CD8-positive, alpha-beta memory T cell (primary cell): Measurements from ENCODE around the gene PTPN3. TPM values are rescaled to one million over a fixed set of nuclear protein-coding genes. Genes with fewer than 3 reads are reported as not detected.
A peak's percentile ranks its signal among the peaks of the same experiment; 100 is the strongest.

Experiments
- CTCF ChIA-PET: fragments of 350-600 bp; sonication (Branson Sonifier 250); formaldehyde crosslinking; loops from one replicate; lab custom pipeline; 2021; ENCODE audit warnings: antibody characterized with exemption; lab: Charles Lee
- POLR2A ChIA-PET: fragments of 350-600 bp; sonication (Branson Sonifier 250); formaldehyde crosslinking; loops from one replicate; lab custom pipeline; 2021; ENCODE audit warnings: antibody characterized with exemption; lab: Charles Lee
- DNase-seq, 5 donors: peaks; one replicate each; pipeline versions ENCODE4 v3.0.0 to v3.0.0-alpha.2; 2020 to 2022; ENCODE audit warnings: mixed read lengths in 1 of 5
- H3K27ac ChIP-seq: one replicate; pipeline ENCODE4 v1.7.0; 2013; ENCODE audit warnings: low read depth, mild to moderate bottlenecking, low read length, moderate library complexity
- H3K27me3 ChIP-seq: 2 replicates; pipeline ENCODE4 v1.7.0; 2013; ENCODE audit warnings: low read length, mild to moderate bottlenecking; ENCODE audit not compliant: insufficient read depth, poor library complexity, severe bottlenecking
- H3K36me3 ChIP-seq: 2 replicates; pipeline ENCODE4 v1.7.0; 2013; ENCODE audit warnings: mild to moderate bottlenecking, low read length, moderate library complexity; ENCODE audit not compliant: insufficient read depth
- H3K4me1 ChIP-seq: 2 replicates; pipeline ENCODE4 v1.7.0; 2013; ENCODE audit warnings: mild to moderate bottlenecking, low read length, moderate library complexity; ENCODE audit not compliant: insufficient read depth
- H3K4me3 ChIP-seq: 2 replicates; pipeline ENCODE4 v1.7.0; 2013; ENCODE audit warnings: mild to moderate bottlenecking, low read length
- H3K9me3 ChIP-seq: 2 replicates; pipeline ENCODE4 v1.7.0; 2013; ENCODE audit warnings: mild to moderate bottlenecking, low read length
- H3K27ac Mint-ChIP-seq, 8 donors: one replicate each; pipeline ENCODE4 v1.8.0; 2020 to 2021; ENCODE audit warnings: mixed read lengths in 8 of 8, mild to moderate bottlenecking in 6 of 8, inconsistent platforms in 3 of 8, moderate library complexity in 3 of 8
- H3K27me3 Mint-ChIP-seq, 2 donors: one replicate each; pipeline ENCODE4 v1.8.0; 2020 to 2021; ENCODE audit warnings: mixed read lengths in 2 of 2, mild to moderate bottlenecking in 1 of 2, moderate library complexity in 1 of 2
- H3K36me3 Mint-ChIP-seq, 3 donors: one replicate each; pipeline ENCODE4 v1.8.0; 2020 to 2021; ENCODE audit warnings: mixed read lengths in 3 of 3, inconsistent platforms in 1 of 3, mild to moderate bottlenecking in 1 of 3
- H3K4me1 Mint-ChIP-seq, 3 donors: one replicate each; pipeline ENCODE4 v1.8.0; 2020 to 2021; ENCODE audit warnings: mixed read lengths in 3 of 3, inconsistent platforms in 1 of 3, mild to moderate bottlenecking in 1 of 3
- H3K4me3 Mint-ChIP-seq, 7 donors: one replicate each; pipeline ENCODE4 v1.8.0; 2020 to 2021; ENCODE audit warnings: mixed read lengths in 7 of 7, mild to moderate bottlenecking in 6 of 7, moderate library complexity in 4 of 7, inconsistent platforms in 2 of 7
- H3K9me3 Mint-ChIP-seq, 5 donors: one replicate each; pipeline ENCODE4 v1.8.0; 2020 to 2022; ENCODE audit warnings: mixed read lengths in 5 of 5, mild to moderate bottlenecking in 3 of 5, moderate library complexity in 2 of 5, inconsistent platforms in 1 of 5
- polyA plus RNA-seq: library from polyadenylated mRNA; unstranded; fragments of 300-500 nt; fragmentation: Illumina TruSeq; gene quantifications from one replicate; pipeline ENCODE4 v1.2.3, GENCODE V29; 2021
- total RNA-seq, 2 experiments: library from RNA; stranded (reverse); gene quantifications; one replicate each; pipeline ENCODE4 v1.2.3, GENCODE V29; 2021

The PTPN3 gene
- total and polyA plus RNA-seq, 3 experiments from 2014 or later: 0.29 to 0.48 TPM; not detected in 1

DNA sequence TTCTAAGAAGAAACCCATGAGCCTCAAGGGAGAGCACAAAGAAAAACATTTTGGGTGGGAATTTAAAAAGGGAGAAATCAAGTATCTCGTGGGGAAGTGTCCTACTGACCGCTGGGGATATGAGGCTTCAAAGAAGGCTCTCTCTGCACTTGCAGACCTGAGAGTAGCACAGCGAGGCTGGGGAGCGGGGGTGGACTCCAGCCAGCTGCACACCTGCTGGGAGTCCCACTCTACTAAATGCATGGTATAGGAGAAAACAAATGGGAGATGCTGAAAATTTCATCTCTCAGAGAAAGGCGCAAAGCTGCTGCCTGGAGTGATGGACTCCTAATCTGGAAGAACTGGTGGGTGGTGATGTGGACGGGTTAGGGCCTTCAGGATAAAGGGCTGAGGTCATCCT lies 110.3 kb downstream of the PTPN3 start:
- H3K4me3 ChIP-seq: no peak overlapping the region

GRCh38 chr9:109387206-109387605 lies 110.9 kb downstream of the PTPN3 start:
- CTCF ChIA-PET: no interaction called here
- Histone ChIP-seq H3K9me3 (no peaks in the 10 kb centered on the region), H3K4me1 (no peaks in the 10 kb centered on the region), H3K36me3 (no peaks in the 10 kb centered on the region), H3K4me3 (no peak overlapping the region), H3K27me3 (no peaks in the 10 kb centered on the region), H3K27ac (no peak overlapping the region)
- peaks cover 10 to 21% of the 10 kb centered on the region in 2 donors for H3K27me3 Mint-ChIP-seq
- POLR2A ChIA-PET: no interaction called here
- H3K4me3 Mint-ChIP-seq: no peak overlapping the region
- no peak overlapping the region for H3K27ac Mint-ChIP-seq
- no peak for DNase-seq
- H3K4me1 Mint-ChIP-seq: no peaks in the 10 kb centered on the region
- peaks cover 0 to 2% (median 0%) of the 10 kb centered on the region in 5 donors for H3K9me3 Mint-ChIP-seq
- no peaks in the 10 kb centered on the region for H3K36me3 Mint-ChIP-seq

More for the DNA sequence above, 110.3 kb downstream of the PTPN3 start:
- Mint-ChIP-seq H3K36me3 (no peaks in the 10 kb centered on the region), H3K4me1 (no peaks in the 10 kb centered on the region), H3K9me3 (peaks cover 0 to 2% (median 0%) of the 10 kb centered on the region in 5 donors), H3K27ac (peak overlapping the region in 1 of 8 donors; percentile 28), H3K4me3 (no peak overlapping the region), H3K27me3 (peaks cover 12 to 15% of the 10 kb centered on the region in 2 donors)
- no peaks in the 10 kb centered on the region for H3K4me1 ChIP-seq
- H3K36me3 ChIP-seq: no peaks in the 10 kb centered on the region
- ChIA-PET CTCF (no interaction called here), POLR2A (no interaction called here)
- no peak for DNase-seq
- no peak overlapping the region for H3K27ac ChIP-seq
- no peaks in the 10 kb centered on the region for H3K9me3 ChIP-seq
- H3K27me3 ChIP-seq: no peaks in the 10 kb centered on the region

GRCh38 chr9:109385499-109385898 lies 112.6 kb downstream of the PTPN3 start:
- no peak overlapping the region for H3K4me3 Mint-ChIP-seq
- H3K36me3 Mint-ChIP-seq: no peaks in the 10 kb centered on the region
- Histone ChIP-seq H3K9me3 (no peaks in the 10 kb centered on the region), H3K36me3 (no peaks in the 10 kb centered on the region), H3K4me3 (no peak overlapping the region), H3K4me1 (no peaks in the 10 kb centered on the region), H3K27me3 (no peaks in the 10 kb centered on the region), H3K27ac (no peak overlapping the region)
- H3K27ac Mint-ChIP-seq: no peak overlapping the region
- CTCF ChIA-PET: no interaction called here
- no peak for DNase-seq
- H3K9me3 Mint-ChIP-seq: peaks cover 0 to 2% (median 0%) of the 10 kb centered on the region in 5 donors
- H3K4me1 Mint-ChIP-seq: no peaks in the 10 kb centered on the region
- POLR2A ChIA-PET: no interaction called here
- peaks cover 10 to 17% of the 10 kb centered on the region in 2 donors for H3K27me3 Mint-ChIP-seq

GRCh38 chr9:109383947-109384346 lies 114.2 kb downstream of the PTPN3 start:
- Histone ChIP-seq H3K36me3 (no peaks in the 10 kb centered on the region), H3K27me3 (no peaks in the 10 kb centered on the region), H3K4me1 (no peaks in the 10 kb centered on the region), H3K4me3 (no peak overlapping the region), H3K9me3 (no peaks in the 10 kb centered on the region), H3K27ac (no peak overlapping the region)
- Mint-ChIP-seq H3K9me3 (peaks cover 0 to 2% (median 0%) of the 10 kb centered on the region in 5 donors), H3K27me3 (peaks cover 10 to 20% of the 10 kb centered on the region in 2 donors), H3K27ac (no peak overlapping the region), H3K4me1 (no peaks in the 10 kb centered on the region), H3K36me3 (no peaks in the 10 kb centered on the region), H3K4me3 (no peak overlapping the region)
- no peak for DNase-seq
- CTCF ChIA-PET: no interaction called here
- POLR2A ChIA-PET: no interaction called here

GRCh38 chr9:109383356-109383755 lies 114.8 kb downstream of the PTPN3 start:
- H3K4me1 Mint-ChIP-seq: no peaks in the 10 kb centered on the region
- Histone ChIP-seq H3K4me1 (no peaks in the 10 kb centered on the region), H3K36me3 (no peaks in the 10 kb centered on the region), H3K9me3 (no peaks in the 10 kb centered on the region), H3K27me3 (no peaks in the 10 kb centered on the region), H3K27ac (no peak overlapping the region), H3K4me3 (no peak overlapping the region)
- DNase-seq: no peak
- H3K27me3 Mint-ChIP-seq: peaks cover 9 to 24% of the 10 kb centered on the region in 2 donors
- H3K27ac Mint-ChIP-seq: no peak overlapping the region
- H3K9me3 Mint-ChIP-seq: peaks cover 0 to 2% (median 0%) of the 10 kb centered on the region in 5 donors
- CTCF ChIA-PET: no interaction called here
- no peak overlapping the region for H3K4me3 Mint-ChIP-seq
- no peaks in the 10 kb centered on the region for H3K36me3 Mint-ChIP-seq
- POLR2A ChIA-PET: no interaction called here

GRCh38 chr9:109382585-109382984 lies 115.5 kb downstream of the PTPN3 start:
- Histone ChIP-seq H3K27ac (no peak overlapping the region), H3K4me1 (no peaks in the 10 kb centered on the region), H3K9me3 (no peaks in the 10 kb centered on the region), H3K27me3 (no peaks in the 10 kb centered on the region), H3K4me3 (no peak overlapping the region), H3K36me3 (no peaks in the 10 kb centered on the region)
- ChIA-PET CTCF (no interaction called here), POLR2A (no interaction called here)
- Mint-ChIP-seq H3K4me3 (no peak overlapping the region), H3K27ac (peak overlapping the region in 1 of 8 donors; percentile 10), H3K27me3 (peaks cover 9 to 27% of the 10 kb centered on the region in 2 donors), H3K9me3 (peaks cover 0 to 2% (median 0%) of the 10 kb centered on the region in 5 donors), H3K36me3 (no peaks in the 10 kb centered on the region), H3K4me1 (no peaks in the 10 kb centered on the region)
- no peak for DNase-seq

GRCh38 chr9:109382182-109382581 lies 115.9 kb downstream of the PTPN3 start:
- no peak overlapping the region for H3K4me3 ChIP-seq
- Mint-ChIP-seq H3K27me3 (peaks cover 7 to 28% of the 10 kb centered on the region in 2 donors), H3K4me1 (no peaks in the 10 kb centered on the region), H3K4me3 (no peak overlapping the region), H3K36me3 (no peaks in the 10 kb centered on the region), H3K9me3 (peaks cover 0 to 2% (median 0%) of the 10 kb centered on the region in 5 donors), H3K27ac (peak overlapping the region in 1 of 8 donors; percentile 10)
- ChIA-PET CTCF (no interaction called here), POLR2A (no interaction called here)
- no peaks in the 10 kb centered on the region for H3K4me1 ChIP-seq
- no peaks in the 10 kb centered on the region for H3K27me3 ChIP-seq
- H3K36me3 ChIP-seq: no peaks in the 10 kb centered on the region
- H3K9me3 ChIP-seq: no peaks in the 10 kb centered on the region
- no peak overlapping the region for H3K27ac ChIP-seq
- no peak for DNase-seq

- H3K4me3 Mint-ChIP-seq: no peak overlapping the region
- no peaks in the 10 kb centered on the region for H3K36me3 ChIP-seq
- H3K4me1 ChIP-seq: no peaks in the 10 kb centered on the region
- no peaks in the 10 kb centered on the region for H3K4me1 Mint-ChIP-seq
- ChIA-PET POLR2A (no interaction called here), CTCF (no interaction called here)
- H3K27ac Mint-ChIP-seq: no peak overlapping the region
- no peaks in the 10 kb centered on the region for H3K9me3 ChIP-seq
- H3K27ac ChIP-seq: no peak overlapping the region
- H3K27me3 ChIP-seq: no peaks in the 10 kb centered on the region
- no peak overlapping the region for H3K4me3 ChIP-seq
- H3K9me3 Mint-ChIP-seq: no peaks in the 10 kb centered on the region
- H3K36me3 Mint-ChIP-seq: no peaks in the 10 kb centered on the region
- DNase-seq: no peak
- peaks cover 7 to 22% of the 10 kb centered on the region in 2 donors for H3K27me3 Mint-ChIP-seq
Observed at GRCh38 chr9:109381011-109381729, 116.9 kb downstream of the PTPN3 start.
